ENCODE results near the gene MAGEC3.

GRCh38 chrX:141894733-141895132 lies 56.6 kb downstream of the MAGEC3 start:
- TF ChIP-seq GATA2 (IDR thresholded peaks at IDR 0.05; ENCODE audit: low read depth, low read length) (no peak), GATA3 (IDR thresholded peaks at IDR 0.05; ENCODE audit: low read depth, low read length) (no peak)
